ENCODE results near the gene RAD18.

DNA sequence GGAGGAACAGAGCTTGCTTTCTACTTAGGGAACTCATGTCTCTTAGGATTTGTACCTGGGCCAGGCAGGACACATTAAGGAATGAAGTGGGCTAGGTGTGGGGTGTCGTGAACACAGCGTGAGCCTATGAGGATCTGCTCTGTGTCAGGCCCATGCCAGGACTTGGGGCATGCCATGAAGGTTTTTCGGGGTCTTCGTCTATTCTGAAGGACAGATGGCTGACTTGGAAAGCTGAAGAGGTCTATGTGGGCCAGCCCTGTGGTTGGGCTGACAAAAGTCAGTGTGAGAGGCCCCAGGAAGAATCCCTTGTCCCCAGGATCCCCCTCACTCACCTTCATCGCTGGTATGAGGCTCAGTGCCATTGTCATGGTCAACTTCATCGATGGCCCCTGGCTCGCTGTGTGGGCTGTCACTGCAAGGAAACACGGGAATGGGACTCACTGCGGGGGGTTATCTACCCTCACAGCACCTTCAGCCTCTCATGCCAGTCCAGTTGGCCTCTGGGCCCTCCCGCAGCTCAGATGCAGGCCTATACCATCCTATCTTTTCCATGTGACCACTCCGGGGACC, 46.8 kb upstream of the RAD18 start:
- TF ChIP-seq, protein P1, sequence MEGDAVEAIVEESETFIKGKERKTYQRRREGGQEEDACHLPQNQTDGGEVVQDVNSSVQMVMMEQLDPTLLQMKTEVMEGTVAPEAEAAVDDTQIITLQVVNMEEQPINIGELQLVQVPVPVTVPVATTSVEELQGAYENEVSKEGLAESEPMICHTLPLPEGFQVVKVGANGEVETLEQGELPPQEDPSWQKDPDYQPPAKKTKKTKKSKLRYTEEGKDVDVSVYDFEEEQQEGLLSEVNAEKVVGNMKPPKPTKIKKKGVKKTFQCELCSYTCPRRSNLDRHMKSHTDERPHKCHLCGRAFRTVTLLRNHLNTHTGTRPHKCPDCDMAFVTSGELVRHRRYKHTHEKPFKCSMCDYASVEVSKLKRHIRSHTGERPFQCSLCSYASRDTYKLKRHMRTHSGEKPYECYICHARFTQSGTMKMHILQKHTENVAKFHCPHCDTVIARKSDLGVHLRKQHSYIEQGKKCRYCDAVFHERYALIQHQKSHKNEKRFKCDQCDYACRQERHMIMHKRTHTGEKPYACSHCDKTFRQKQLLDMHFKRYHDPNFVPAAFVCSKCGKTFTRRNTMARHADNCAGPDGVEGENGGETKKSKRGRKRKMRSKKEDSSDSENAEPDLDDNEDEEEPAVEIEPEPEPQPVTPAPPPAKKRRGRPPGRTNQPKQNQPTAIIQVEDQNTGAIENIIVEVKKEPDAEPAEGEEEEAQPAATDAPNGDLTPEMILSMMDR (IDR thresholded peaks at IDR 0.05), result no peak
- no peak for TF ChIP-seq POLR2AphosphoS5 (IDR thresholded peaks at IDR 0.05)
